ENCODE data around the gene RALGDS. TPM values are rescaled to one million over a fixed set of nuclear protein-coding genes. Genes with fewer than 3 reads are reported as not detected.

The RALGDS gene
- total and polyA plus RNA-seq, 2 donors (not counting 3 experiments of a cell fraction or from before 2014, with no cell fraction given), result 41.4 to 60.0 TPM

GRCh38 chr9:133149130-133150015 lies 28.3 kb upstream of the RALGDS start:
- Histone ChIP-seq H3K4me1 (ENCODE audit: control insufficient read depth, extremely low read depth, insufficient read depth, low read length) (peaks cover 11% of the 10 kb centered on the region), H3K27ac (ENCODE audit: insufficient read depth, low read depth, low read length) (peak overlapping the region; percentile 14), H3K9me1 (replicated peaks; ENCODE audit: control insufficient read depth, extremely low read depth, insufficient read depth, low read length) (no peaks in the 10 kb centered on the region), H3K36me3 (ENCODE audit: control insufficient read depth in 2 of 2, extremely low read depth in 1 of 2, insufficient read depth in 2 of 2, low read length in 2 of 2) (peaks cover 0 to 2% of the 10 kb centered on the region in 2 experiments), H3K4me2 (ENCODE audit: insufficient read depth, low read length) (peak overlapping the region; percentile 5), H3K79me2 (ENCODE audit: control insufficient read depth, insufficient read depth, low read length) (no peaks in the 10 kb centered on the region), H2AFZ (ENCODE audit: low read depth, low read length) (peak overlapping the region; percentile 69), H3K9me3 (replicated peaks; ENCODE audit: control insufficient read depth, insufficient read depth, low read length) (no peaks in the 10 kb centered on the region), H3K4me3 (replicated peaks in 1 of 3; ENCODE audit: insufficient read depth in 1 of 3, low read depth in 1 of 3, low read length in 3 of 3) (peak overlapping the region in 2 of 3 experiments; percentile 49 to 68), H3K27me3 (ENCODE audit: control insufficient read depth in 2 of 2, insufficient read depth in 2 of 2, low read length in 2 of 2) (no peaks in the 10 kb centered on the region), H3K9ac (replicated peaks; ENCODE audit: extremely low read depth, insufficient read depth, low read length) (peak overlapping the region; percentile 54), H4K20me1 (replicated peaks; ENCODE audit: control insufficient read depth, extremely low read depth, insufficient read depth, low read length) (no peaks in the 10 kb centered on the region)
- POLR2A ChIA-PET, result interaction anchor here (0.6 kb wide), 1 partner anchor 101 kb away, joined by 3 read pairs; no protein-coding TSS in a partner anchor
- DNase-seq (ENCODE audit: low read depth, low spot score) (peak; percentile 92), FAIRE-seq (peak; percentile 86)
- BruUV-seq (replicated peaks), result TSS peak; percentile 11
- CTCF ChIA-PET, result interaction anchor here (0.6 to 4.0 kb wide), 11 partner anchors 13 to 127 kb away, joined by 3 to 15 read pairs (median 3); no protein-coding TSS in a partner anchor
- dilution Hi-C loops (cut with MboI; ENCODE audit: extremely low pct_ligation_motif_present, low sequenced_read_pairs), result no loop called here
- peak in 1 of 2 donors; percentile 11 for TF ChIP-seq CTCF (IDR thresholded peaks at IDR 0.05; ENCODE audit: extremely low read depth in 1 of 2, insufficient read depth in 1 of 2, low read depth in 1 of 2, low read length in 2 of 2)
- peak; percentile 32 for TF ChIP-seq POLR2A (IDR thresholded peaks at IDR 0.05; ENCODE audit: low read depth, low read length)
- TF ChIP-seq MAX (IDR thresholded peaks at IDR 0.05; ENCODE audit: insufficient read depth, insufficient read length), result peak; percentile 93
- TF ChIP-seq GATA2 (IDR thresholded peaks at IDR 0.05; ENCODE audit: insufficient read depth, insufficient read length, low read depth, low read length), result no peak
- peak; percentile 52 for TF ChIP-seq MYC (IDR thresholded peaks at IDR 0.05; ENCODE audit: low read depth, low read length)
- peak; percentile 69 for TF ChIP-seq POLR2AphosphoS5 (IDR thresholded peaks at IDR 0.05; ENCODE audit: insufficient read depth, low read depth, low read length)
- no peak for TF ChIP-seq FOS (IDR thresholded peaks at IDR 0.05; ENCODE audit: borderline replicate concordance, insufficient read depth, low read length)
- intact Hi-C loops (cut with micrococcal nuclease), result no loop called here

All from endothelial cell of umbilical vein (primary cell).